Upper lobe of left lung (tissue), 4 donors: ENCODE measurements around the gene FIBCD1.

Source experiments
- CTCF ChIP-seq, 6 experiments: fragments of 450-650 bp in 4 of 6; fragments of 200-600 bp in 2 of 6; sonication (generic) in 2 of 6; IDR thresholded peaks; one replicate each; pipeline ENCODE4 v1.5.1; 2016 to 2019; ENCODE audit warnings: antibody characterized with exemption in 6 of 6
- EP300 ChIP-seq, 4 donors: sonication (generic); formaldehyde crosslinking; IDR thresholded peaks; one replicate each; pipeline ENCODE4 v1.5.1; 2017; ENCODE audit warnings: antibody characterized with exemption in 4 of 4, control low read depth in 2 of 4
- POLR2A ChIP-seq, 4 donors: fragments of 450-650 bp; IDR thresholded peaks; one replicate each; pipeline ENCODE4 v1.5.1; 2016 to 2017; ENCODE audit warnings: antibody characterized with exemption in 4 of 4, mild to moderate bottlenecking in 2 of 4
- POLR2AphosphoS5 ChIP-seq, 2 donors: sonication (generic); formaldehyde crosslinking; IDR thresholded peaks; one replicate each; pipeline ENCODE4 v1.5.1; 2017; ENCODE audit warnings: antibody characterized with exemption in 2 of 2

- no peak for TF ChIP-seq CTCF (IDR thresholded peaks at IDR 0.05)
- TF ChIP-seq POLR2A (IDR thresholded peaks at IDR 0.05), result no peak
- TF ChIP-seq POLR2AphosphoS5 (IDR thresholded peaks at IDR 0.05), result no peak
- TF ChIP-seq EP300 (IDR thresholded peaks at IDR 0.05), result no peak
Measured at GRCh38 chr9:130870491-130871381, 68.3 kb downstream of the FIBCD1 start.
